Left lung (tissue), 10 donors: ENCODE results near the gene ZCCHC4. TPM values are rescaled to one million over a fixed set of nuclear protein-coding genes. Genes with fewer than 3 reads are reported as not detected.

Experiments used
- ATAC-seq: fragments of 200-7000 bp; cut with Tn5 transposase; one replicate; pipeline ENCODE4 v1.9.1; 2020; ENCODE audit warnings: moderate library complexity
- DNase-seq, 4 donors: peaks; one replicate each; pipeline ENCODE4 v3.0.0-alpha.2; 2013 to 2020
- H3K27ac ChIP-seq, 2 donors: fragments of 200-600 bp; sonication (generic) in 1 of 2; one replicate each; pipeline versions ENCODE4 v1.5.0 to v1.8.0; 2020 to 2021
- H3K27me3 ChIP-seq, 2 donors: fragments of 200-600 bp; sonication (generic) in 1 of 2; one replicate each; pipeline versions ENCODE4 v1.5.0 to v1.8.0; 2020 to 2021
- H3K36me3 ChIP-seq, 2 donors: fragments of 200-600 bp; sonication (generic) in 1 of 2; one replicate each; pipeline versions ENCODE4 v1.5.0 to v1.8.0; 2020 to 2021
- H3K4me1 ChIP-seq, 2 donors: fragments of 200-600 bp; one replicate each; pipeline ENCODE4 v1.8.0; 2021
- H3K4me3 ChIP-seq, 2 donors: fragments of 200-600 bp; sonication (generic) in 1 of 2; one replicate each; pipeline versions ENCODE4 v1.5.0 to v1.8.0; 2020 to 2021; ENCODE audit warnings: mild to moderate bottlenecking in 1 of 2
- H3K9me3 ChIP-seq, 2 donors: fragments of 200-600 bp; sonication (generic) in 1 of 2; one replicate each; pipeline versions ENCODE4 v1.5.0 to v1.8.0; 2020 to 2021
- intact Hi-C, 2 donors: fragments of 100-400 bp; cut with DNase I; formaldehyde crosslinking; loops; one replicate each; pipeline versions ENCODE4 v1.11.2 to v1.14.2; 2022
- polyA plus RNA-seq, 6 donors: library from polyadenylated mRNA; unstranded; fragments of 120-200 nt; gene quantifications; one replicate each; pipeline ENCODE4 v1.2.1, GENCODE V29; 2013; ENCODE audit not compliant: insufficient read length in 6 of 6
- total RNA-seq, 2 donors: library from RNA; stranded (reverse); fragmentation: NEBNext Ultra II Directional; extraction: Animal tissue kit (Norgen Biotek cat#: 25700); gene quantifications; one replicate each; pipeline ENCODE4 v1.2.1, GENCODE V29; 2021
- TF ChIP-seq, protein P1 (sequence below), 2 donors: fragments of 200-600 bp; sonication (generic) in 1 of 2; IDR thresholded peaks; one replicate each; pipeline versions ENCODE4 v1.5.0 to v1.8.0; 2021; ENCODE audit warnings: antibody characterized with exemption in 2 of 2
- donor health status: DM: no; HTN: yes; CAD: no.
- donor health status: DM: no; HTN: no; CAD: no.

Gene ZCCHC4
- total and polyA plus RNA-seq, 8 donors: 8.5 to 17.1 (median 15.7) TPM

DNA sequence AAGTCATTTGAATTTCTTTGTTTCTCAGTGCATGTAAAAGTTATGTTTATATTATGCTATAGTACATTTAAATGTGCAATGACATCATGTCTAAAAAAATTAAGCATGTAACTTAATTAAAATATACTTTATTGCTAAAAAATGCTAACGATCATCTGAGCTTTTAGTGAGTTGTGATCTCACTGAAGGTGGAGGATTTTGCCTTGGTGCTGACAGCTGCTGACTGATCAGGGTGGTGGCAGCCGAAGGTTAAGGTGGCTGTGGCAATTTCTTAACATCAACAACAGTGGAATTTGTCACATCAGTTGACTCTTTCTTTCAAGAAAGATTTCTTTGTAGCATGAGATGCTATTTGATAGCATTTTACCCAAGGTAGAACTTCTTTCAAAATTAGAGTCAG, 71.1 kb downstream of the ZCCHC4 start:
- no peaks in the 10 kb centered on the region for H3K27me3 ChIP-seq
- H3K27ac ChIP-seq: no peak overlapping the region
- H3K4me3 ChIP-seq: no peak overlapping the region
- H3K4me1 ChIP-seq: peaks cover 0 to 8% of the 10 kb centered on the region in 2 donors
- TF ChIP-seq, protein P1, sequence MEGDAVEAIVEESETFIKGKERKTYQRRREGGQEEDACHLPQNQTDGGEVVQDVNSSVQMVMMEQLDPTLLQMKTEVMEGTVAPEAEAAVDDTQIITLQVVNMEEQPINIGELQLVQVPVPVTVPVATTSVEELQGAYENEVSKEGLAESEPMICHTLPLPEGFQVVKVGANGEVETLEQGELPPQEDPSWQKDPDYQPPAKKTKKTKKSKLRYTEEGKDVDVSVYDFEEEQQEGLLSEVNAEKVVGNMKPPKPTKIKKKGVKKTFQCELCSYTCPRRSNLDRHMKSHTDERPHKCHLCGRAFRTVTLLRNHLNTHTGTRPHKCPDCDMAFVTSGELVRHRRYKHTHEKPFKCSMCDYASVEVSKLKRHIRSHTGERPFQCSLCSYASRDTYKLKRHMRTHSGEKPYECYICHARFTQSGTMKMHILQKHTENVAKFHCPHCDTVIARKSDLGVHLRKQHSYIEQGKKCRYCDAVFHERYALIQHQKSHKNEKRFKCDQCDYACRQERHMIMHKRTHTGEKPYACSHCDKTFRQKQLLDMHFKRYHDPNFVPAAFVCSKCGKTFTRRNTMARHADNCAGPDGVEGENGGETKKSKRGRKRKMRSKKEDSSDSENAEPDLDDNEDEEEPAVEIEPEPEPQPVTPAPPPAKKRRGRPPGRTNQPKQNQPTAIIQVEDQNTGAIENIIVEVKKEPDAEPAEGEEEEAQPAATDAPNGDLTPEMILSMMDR (IDR thresholded peaks at IDR 0.05): no peak
- H3K36me3 ChIP-seq: peaks cover 0 to 83% of the 10 kb centered on the region in 2 donors
- intact Hi-C loops: no loop called here
- no peak for ATAC-seq
- no peak for DNase-seq
- no peaks in the 10 kb centered on the region for H3K9me3 ChIP-seq

DNA sequence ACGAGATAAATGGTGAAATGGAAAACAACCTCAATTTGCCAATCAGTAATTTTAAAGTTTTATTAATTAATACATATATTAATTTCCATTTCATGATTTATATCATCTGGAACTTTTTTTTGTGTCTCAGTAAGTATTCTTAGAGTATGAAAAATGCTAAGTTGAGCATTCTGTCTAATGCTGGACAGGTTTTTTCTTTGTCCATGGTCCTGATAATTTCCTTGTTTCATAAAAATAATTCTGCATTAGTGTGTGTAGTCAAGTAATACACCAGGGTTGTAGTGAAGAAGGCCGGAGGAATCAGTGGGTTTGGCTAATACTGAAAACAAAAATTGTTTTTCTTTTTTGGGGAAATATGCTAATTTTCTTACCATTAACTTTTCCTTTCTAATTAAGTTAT, 74.4 kb downstream of the ZCCHC4 start:
- H3K36me3 ChIP-seq: peaks cover 0 to 94% of the 10 kb centered on the region in 2 donors
- TF ChIP-seq, protein P1 (IDR thresholded peaks at IDR 0.05): no peak
- H3K4me1 ChIP-seq: no peaks in the 10 kb centered on the region
- no peaks in the 10 kb centered on the region for H3K27me3 ChIP-seq
- H3K27ac ChIP-seq: no peak overlapping the region
- DNase-seq: no peak
- intact Hi-C loops: no loop called here
- ATAC-seq: no peak
- no peaks in the 10 kb centered on the region for H3K9me3 ChIP-seq
- no peak overlapping the region for H3K4me3 ChIP-seq

DNA sequence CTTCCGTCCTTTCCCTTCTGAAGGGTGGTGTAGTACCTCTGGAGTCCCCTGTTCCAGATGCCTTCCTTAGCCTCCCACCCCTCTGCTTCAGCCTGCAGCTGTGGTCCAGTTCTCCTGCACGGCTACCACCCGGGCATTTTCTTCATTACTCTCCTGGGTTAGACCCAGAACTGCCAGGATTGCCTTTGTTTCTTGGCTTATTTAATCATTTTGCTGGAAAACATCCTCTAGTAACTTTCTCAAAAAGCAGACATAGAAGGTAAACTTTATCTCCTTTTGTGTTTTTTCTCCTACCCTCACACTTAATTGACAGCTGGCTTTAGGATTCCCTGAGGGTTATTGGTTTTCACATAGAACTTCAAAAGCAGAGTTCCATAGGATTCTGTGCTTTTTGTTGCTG, 84.7 kb downstream of the ZCCHC4 start:
- H3K27me3 ChIP-seq: no peaks in the 10 kb centered on the region
- TF ChIP-seq, protein P1 (IDR thresholded peaks at IDR 0.05): no peak
- ATAC-seq (no peak), DNase-seq (no peak)
- intact Hi-C loops: no loop called here
- H3K27ac ChIP-seq: no peak overlapping the region
- H3K4me1 ChIP-seq: no peaks in the 10 kb centered on the region
- no peaks in the 10 kb centered on the region for H3K9me3 ChIP-seq
- H3K4me3 ChIP-seq: no peak overlapping the region
- peaks cover 7 to 92% of the 10 kb centered on the region in 2 donors for H3K36me3 ChIP-seq

DNA sequence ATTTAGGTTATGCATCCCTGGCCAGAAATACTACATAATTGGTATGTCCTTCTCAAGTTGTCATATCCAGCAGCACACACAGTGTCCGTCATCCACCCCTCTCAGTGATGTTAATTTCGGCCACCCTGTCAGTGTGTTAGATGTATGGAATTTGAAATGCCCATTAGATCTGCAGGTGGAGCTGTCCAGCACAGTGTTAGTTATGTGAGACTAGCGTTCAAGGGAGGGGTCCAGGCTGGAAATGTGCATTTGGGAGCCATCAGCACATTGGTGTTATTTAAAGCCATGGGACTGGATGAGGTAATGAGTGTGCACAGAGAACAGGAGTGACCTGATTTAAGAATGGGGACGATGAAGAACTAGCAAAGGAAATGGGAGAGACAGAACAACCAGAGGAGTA, 86.9 kb downstream of the ZCCHC4 start:
- TF ChIP-seq, protein P1 (IDR thresholded peaks at IDR 0.05): no peak
- Histone ChIP-seq H3K27ac (no peak overlapping the region), H3K36me3 (peaks cover 7 to 86% of the 10 kb centered on the region in 2 donors), H3K27me3 (no peaks in the 10 kb centered on the region), H3K9me3 (no peaks in the 10 kb centered on the region), H3K4me3 (no peak overlapping the region), H3K4me1 (no peaks in the 10 kb centered on the region)
- ATAC-seq: no peak
- no peak for DNase-seq
- intact Hi-C loops: no loop called here

DNA sequence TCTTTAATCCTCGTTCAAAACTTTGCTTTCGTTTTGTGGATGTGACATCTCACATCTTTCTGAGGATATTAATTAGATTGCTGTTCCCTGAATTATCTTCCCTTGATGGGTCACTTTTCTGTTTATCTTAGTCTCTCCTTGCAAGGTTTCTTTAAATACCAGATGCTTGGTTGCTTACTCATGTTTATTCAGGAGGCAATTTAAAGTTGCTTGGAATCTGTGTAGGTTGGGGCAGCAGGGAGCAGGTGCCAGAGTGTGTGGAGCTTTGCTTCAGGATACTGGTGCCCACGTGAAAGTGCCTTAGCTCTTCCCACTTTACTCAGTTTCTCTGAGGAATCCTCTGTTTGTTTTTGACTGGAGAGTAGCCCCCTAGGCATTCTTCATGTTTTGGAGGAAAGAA, 88.5 kb downstream of the ZCCHC4 start:
- Histone ChIP-seq H3K36me3 (peaks cover 10 to 80% of the 10 kb centered on the region in 2 donors), H3K27ac (no peak overlapping the region), H3K9me3 (no peaks in the 10 kb centered on the region), H3K4me3 (no peak overlapping the region), H3K27me3 (no peaks in the 10 kb centered on the region), H3K4me1 (no peaks in the 10 kb centered on the region)
- ATAC-seq (peak; percentile 62), DNase-seq (no peak)
- intact Hi-C loops: no loop called here
- TF ChIP-seq, protein P1 (IDR thresholded peaks at IDR 0.05): no peak
